Hepatocyte (in vitro differentiated cells): ENCODE measurements around the gene PELO.

ENCODE experiments used
- EZH2 ChIP-seq: fragments of 200-600 bp; sonication (generic); IDR thresholded peaks from 2 replicates; pipeline ENCODE4 v1.6.1; 2016; ENCODE audit warnings: antibody characterized with exemption, mild to moderate bottlenecking, borderline replicate concordance
- EZH2phosphoT487 ChIP-seq: fragments of 200-600 bp; sonication (generic); IDR thresholded peaks from one replicate; pipeline ENCODE4 v1.6.1; 2018; ENCODE audit warnings: antibody characterized with exemption, mild to moderate bottlenecking, low read depth, moderate library complexity; ENCODE audit not compliant: unreplicated experiment, severe bottlenecking
- TF ChIP-seq, protein P1 (sequence below): fragments of 200-600 bp; sonication (generic); IDR thresholded peaks from 2 replicates; pipeline ENCODE4 v1.5.1; 2016; ENCODE audit warnings: antibody characterized with exemption, mild to moderate bottlenecking; ENCODE audit not compliant: poor library complexity

DNA sequence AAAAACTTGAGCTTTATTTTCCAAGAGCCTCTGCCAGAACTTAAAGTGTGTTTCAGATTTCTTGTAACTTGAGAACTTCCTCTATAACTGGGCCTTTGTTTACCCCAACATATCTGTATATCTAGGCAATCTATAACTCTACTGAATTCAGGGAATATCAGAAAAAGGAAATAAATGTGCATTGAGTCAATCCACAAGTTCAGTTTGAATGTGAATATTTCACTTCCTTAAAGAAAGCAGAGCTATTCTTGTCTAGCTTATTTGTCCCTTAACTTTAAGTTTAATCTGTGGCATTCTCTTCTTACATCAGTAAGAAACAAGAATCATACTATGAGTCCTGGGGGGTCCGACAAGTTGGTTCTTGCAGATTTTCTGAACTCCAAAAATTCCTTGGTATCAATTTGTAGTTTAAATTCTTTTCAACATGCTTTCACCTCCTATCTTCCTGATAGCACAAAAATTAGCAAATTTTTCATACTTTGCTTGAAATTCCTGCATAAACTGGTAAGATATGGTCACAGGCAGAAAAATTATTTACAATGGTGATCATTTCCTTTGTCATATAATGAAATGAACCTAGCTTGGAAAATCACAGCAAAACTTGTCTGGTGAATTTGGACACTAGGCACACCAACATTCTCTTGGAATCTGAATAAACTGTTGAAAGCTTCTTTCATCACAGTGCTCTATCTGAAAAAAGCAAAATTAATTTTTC lies 19.8 kb upstream of the PELO start:
- TF ChIP-seq, protein P1, sequence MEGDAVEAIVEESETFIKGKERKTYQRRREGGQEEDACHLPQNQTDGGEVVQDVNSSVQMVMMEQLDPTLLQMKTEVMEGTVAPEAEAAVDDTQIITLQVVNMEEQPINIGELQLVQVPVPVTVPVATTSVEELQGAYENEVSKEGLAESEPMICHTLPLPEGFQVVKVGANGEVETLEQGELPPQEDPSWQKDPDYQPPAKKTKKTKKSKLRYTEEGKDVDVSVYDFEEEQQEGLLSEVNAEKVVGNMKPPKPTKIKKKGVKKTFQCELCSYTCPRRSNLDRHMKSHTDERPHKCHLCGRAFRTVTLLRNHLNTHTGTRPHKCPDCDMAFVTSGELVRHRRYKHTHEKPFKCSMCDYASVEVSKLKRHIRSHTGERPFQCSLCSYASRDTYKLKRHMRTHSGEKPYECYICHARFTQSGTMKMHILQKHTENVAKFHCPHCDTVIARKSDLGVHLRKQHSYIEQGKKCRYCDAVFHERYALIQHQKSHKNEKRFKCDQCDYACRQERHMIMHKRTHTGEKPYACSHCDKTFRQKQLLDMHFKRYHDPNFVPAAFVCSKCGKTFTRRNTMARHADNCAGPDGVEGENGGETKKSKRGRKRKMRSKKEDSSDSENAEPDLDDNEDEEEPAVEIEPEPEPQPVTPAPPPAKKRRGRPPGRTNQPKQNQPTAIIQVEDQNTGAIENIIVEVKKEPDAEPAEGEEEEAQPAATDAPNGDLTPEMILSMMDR, result no peak
- TF ChIP-seq EZH2phosphoT487, result no peak
- TF ChIP-seq EZH2, result no peak
